GM12878 (cell line): ENCODE data around the gene HOXB6. TPM values are rescaled to one million over a fixed set of nuclear protein-coding genes. Genes with fewer than 3 reads are reported as not detected.

Experiments used
- CHD1 ChIP-seq: IDR thresholded peaks from 2 replicates; pipeline ENCODE4 v1.6.1; 2012; ENCODE audit warnings: low read depth, low read length, improper control_type of control experiment
- CHD4 ChIP-seq: fragments of 200-600 bp; sonication (generic); IDR thresholded peaks from 2 replicates; pipeline ENCODE4 v1.6.1; 2016; ENCODE audit warnings: mild to moderate bottlenecking
- DPF2 ChIP-seq: fragments of 450-650 bp; IDR thresholded peaks from 2 replicates; pipeline ENCODE4 v1.6.1; 2017; ENCODE audit warnings: mild to moderate bottlenecking
- EGR1 ChIP-seq, 2 experiments: IDR thresholded peaks; 1 replicate in 1 of 2; 2 replicates in 1 of 2; pipeline ENCODE4 v1.6.1; 2011 to 2012; ENCODE audit warnings: low read depth in 2 of 2, low read length in 2 of 2, borderline replicate concordance in 1 of 2, mild to moderate bottlenecking in 1 of 2, moderate library complexity in 1 of 2
- EP300 ChIP-seq, 2 experiments: fragments of 150-350 bp in 1 of 2; IDR thresholded peaks; 2 replicates each; pipeline ENCODE4 v1.6.1; 2011 to 2012; ENCODE audit warnings: low read depth in 2 of 2, low read length in 2 of 2, borderline replicate concordance in 1 of 2, improper control_type of control experiment in 1 of 2, inconsistent platforms in 1 of 2; ENCODE audit not compliant: control insufficient read depth in 1 of 2
- IKZF2 ChIP-seq, 2 experiments: fragments of 450-650 bp; IDR thresholded peaks; 2 replicates each; pipeline ENCODE4 v1.6.1; 2017; ENCODE audit warnings: mild to moderate bottlenecking in 2 of 2, moderate library complexity in 2 of 2
- IRF5 ChIP-seq: fragments of 450-650 bp; IDR thresholded peaks from 2 replicates; pipeline ENCODE4 v1.6.1; 2017; ENCODE audit warnings: borderline replicate concordance
- KDM1A ChIP-seq: fragments of 200-600 bp; sonication (generic); IDR thresholded peaks from 2 replicates; pipeline ENCODE4 v1.6.1; 2016; ENCODE audit warnings: borderline replicate concordance
- PRDM15 ChIP-seq: fragments of 450-650 bp; formaldehyde crosslinking; IDR thresholded peaks from 2 replicates; pipeline ENCODE4 v1.4.0; 2020; ENCODE audit warnings: mild to moderate bottlenecking, moderate library complexity
- RBBP5 ChIP-seq: fragments of 200-600 bp; sonication (generic); conservative IDR thresholded peaks from 2 replicates; pipeline ENCODE4 v1.6.1; 2016
- USF2 ChIP-seq: IDR thresholded peaks from 2 replicates; pipeline ENCODE4 v1.6.1; 2011; ENCODE audit warnings: low read depth, low read length, improper control_type of control experiment, borderline replicate concordance
- YBX1 ChIP-seq: fragments of 450-650 bp; IDR thresholded peaks from 2 replicates; pipeline ENCODE4 v1.6.1; 2016; ENCODE audit warnings: antibody characterized with exemption
- ZZZ3 ChIP-seq: IDR thresholded peaks from 2 replicates; pipeline ENCODE4 v1.6.1; 2011; ENCODE audit warnings: low read depth; ENCODE audit not compliant: control insufficient read depth, insufficient read length
- polyA plus RNA-seq, 11 experiments: library from polyadenylated mRNA; depleted of rRNA in 4 of 11; unstranded in 6 of 11; stranded (reverse) in 5 of 11; fragments of >200 nt; fragmentation: Nextera tagmentation in 4 of 11; fragmentation: Illumina TruSeq in 1 of 11; extraction: Ambion mirVana in 4 of 11; extraction: Trizol in 1 of 11; gene quantifications; 1 replicate in 1 of 11; 2 replicates in 10 of 11; pipeline versions ENCODE4 v1.2.1 to v1.2.3, GENCODE V29; 2011 to 2016; ENCODE audit warnings: inconsistent platforms in 2 of 11, missing spikeins in 2 of 11, low read depth in 1 of 11
- total RNA-seq, 4 experiments: library from RNA; depleted of rRNA in 3 of 4; stranded (reverse); fragments of >200 nt in 3 of 4; fragmentation: Illumina TruSeq in 1 of 4; extraction: Trizol in 1 of 4; gene quantifications; 2 replicates each; pipeline versions ENCODE4 v1.2.1 to v1.2.3, GENCODE V29; 2013 to 2021
- TF ChIP-seq, protein P1 (sequence below): IDR thresholded peaks from 2 replicates; pipeline ENCODE4 v1.6.1; 2011; ENCODE audit warnings: borderline replicate concordance, low read depth, mild to moderate bottlenecking, moderate library complexity, low read length; ENCODE audit not compliant: insufficient read depth, poor library complexity, severe bottlenecking
- TF ChIP-seq, protein P2 (sequence below): fragments of 450-650 bp; IDR thresholded peaks from 2 replicates; pipeline ENCODE4 v1.6.1; 2018; ENCODE audit warnings: mild to moderate bottlenecking, low read depth, moderate library complexity; ENCODE audit not compliant: partially characterized antibody
- TF ChIP-seq, protein P3 (sequence below): IDR thresholded peaks from 2 replicates; pipeline ENCODE4 v1.6.1; 2012; ENCODE audit warnings: low read depth, low read length, improper control_type of control experiment

Gene HOXB6
- total and polyA plus RNA-seq, 10 of the 15 experiments (the other 5 are each of a cell fraction or from before 2014, with no cell fraction given) = 0.04 to 0.51 (median 0.09) TPM; not detected in 2

GRCh38 chr17:48610282-48611211 lies 5.8 kb upstream of the HOXB6 start, which contains the start of gene HOXB7 (continued):
- TF ChIP-seq PRDM15 (CRISPR knock-in tag) (no peak), CHD4 (no peak), ZZZ3 (no peak), KDM1A (no peak), IKZF2 (IDR thresholded peaks at IDR 0.05) (peak in 1 of 2 experiments; percentile 43; a peak in 3 of 4 replicates), EGR1 (IDR thresholded peaks at IDR 0.05; ENCODE audit: borderline replicate concordance in 1 of 2, low read depth in 2 of 2, low read length in 2 of 2) (no peak), EP300 (IDR thresholded peaks at IDR 0.05; ENCODE audit: borderline replicate concordance in 1 of 2, control insufficient read depth in 1 of 2, low read depth in 2 of 2, low read length in 2 of 2) (no peak), USF2 (peak; percentile 99), RBBP5 (no peak), YBX1 (no peak), CHD1 (0 out of 2 replicates have a peak, but pooled peaks have one; percentile 26), DPF2 (no peak; the same call in none of the 2 replicates), IRF5 (no peak)
- TF ChIP-seq, protein P1, sequence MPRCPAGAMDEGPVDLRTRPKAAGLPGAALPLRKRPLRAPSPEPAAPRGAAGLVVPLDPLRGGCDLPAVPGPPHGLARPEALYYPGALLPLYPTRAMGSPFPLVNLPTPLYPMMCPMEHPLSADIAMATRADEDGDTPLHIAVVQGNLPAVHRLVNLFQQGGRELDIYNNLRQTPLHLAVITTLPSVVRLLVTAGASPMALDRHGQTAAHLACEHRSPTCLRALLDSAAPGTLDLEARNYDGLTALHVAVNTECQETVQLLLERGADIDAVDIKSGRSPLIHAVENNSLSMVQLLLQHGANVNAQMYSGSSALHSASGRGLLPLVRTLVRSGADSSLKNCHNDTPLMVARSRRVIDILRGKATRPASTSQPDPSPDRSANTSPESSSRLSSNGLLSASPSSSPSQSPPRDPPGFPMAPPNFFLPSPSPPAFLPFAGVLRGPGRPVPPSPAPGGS = no peak
- TF ChIP-seq, protein P2, sequence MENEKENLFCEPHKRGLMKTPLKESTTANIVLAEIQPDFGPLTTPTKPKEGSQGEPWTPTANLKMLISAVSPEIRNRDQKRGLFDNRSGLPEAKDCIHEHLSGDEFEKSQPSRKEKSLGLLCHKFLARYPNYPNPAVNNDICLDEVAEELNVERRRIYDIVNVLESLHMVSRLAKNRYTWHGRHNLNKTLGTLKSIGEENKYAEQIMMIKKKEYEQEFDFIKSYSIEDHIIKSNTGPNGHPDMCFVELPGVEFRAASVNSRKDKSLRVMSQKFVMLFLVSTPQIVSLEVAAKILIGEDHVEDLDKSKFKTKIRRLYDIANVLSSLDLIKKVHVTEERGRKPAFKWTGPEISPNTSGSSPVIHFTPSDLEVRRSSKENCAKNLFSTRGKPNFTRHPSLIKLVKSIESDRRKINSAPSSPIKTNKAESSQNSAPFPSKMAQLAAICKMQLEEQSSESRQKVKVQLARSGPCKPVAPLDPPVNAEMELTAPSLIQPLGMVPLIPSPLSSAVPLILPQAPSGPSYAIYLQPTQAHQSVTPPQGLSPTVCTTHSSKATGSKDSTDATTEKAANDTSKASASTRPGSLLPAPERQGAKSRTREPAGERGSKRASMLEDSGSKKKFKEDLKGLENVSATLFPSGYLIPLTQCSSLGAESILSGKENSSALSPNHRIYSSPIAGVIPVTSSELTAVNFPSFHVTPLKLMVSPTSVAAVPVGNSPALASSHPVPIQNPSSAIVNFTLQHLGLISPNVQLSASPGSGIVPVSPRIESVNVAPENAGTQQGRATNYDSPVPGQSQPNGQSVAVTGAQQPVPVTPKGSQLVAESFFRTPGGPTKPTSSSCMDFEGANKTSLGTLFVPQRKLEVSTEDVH = no peak
- TF ChIP-seq, protein P3, sequence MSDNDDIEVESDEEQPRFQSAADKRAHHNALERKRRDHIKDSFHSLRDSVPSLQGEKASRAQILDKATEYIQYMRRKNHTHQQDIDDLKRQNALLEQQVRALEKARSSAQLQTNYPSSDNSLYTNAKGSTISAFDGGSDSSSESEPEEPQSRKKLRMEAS = peak; percentile 96
